Fibroblast of skin of back (primary cell): Measurements from ENCODE around the gene TARDBP.
A peak's percentile ranks its signal among the peaks of the same experiment; 100 is the strongest.
"Not testable (repeated sequence)": the region's sequence is repeated elsewhere in the genome, so short reads cannot be mapped to it uniquely, and the experiment has no call there.

Experiments
- DNase-seq: peaks from one replicate; pipeline ENCODE4 v3.0.0-alpha.2; 2013

TARDBP gene

GRCh38 chr1:11044086-11044848, 31.8 kb downstream of the TARDBP start:
- no peak for DNase-seq

- DNase-seq, result no peak
Observed at GRCh38 chr1:11044849-11045427, 32.5 kb downstream of the TARDBP start.

- no peak for DNase-seq
Observed at GRCh38 chr1:11045428-11046269, 33.2 kb downstream of the TARDBP start.

- no peak for DNase-seq
Observed at GRCh38 chr1:11046270-11046566, 33.8 kb downstream of the TARDBP start.

- no peak for DNase-seq
Observed at GRCh38 chr1:11046625-11047365, 34.3 kb downstream of the TARDBP start, which contains the start of gene MASP2. MASP2 (minus strand) TSS chr1:11047239; CDS start chr1:11047207, 32 bp downstream.

GRCh38 chr1:11051121-11051520, 38.7 kb downstream of the TARDBP start:
- not testable (repeated sequence) for DNase-seq

GRCh38 chr1:11051781-11052511, 39.5 kb downstream of the TARDBP start:
- DNase-seq, result no peak

- DNase-seq, result no peak
Observed at GRCh38 chr1:11052839-11053757, 40.6 kb downstream of the TARDBP start.

- DNase-seq, result peak; percentile 32
Observed at GRCh38 chr1:11053758-11054137, 41.3 kb downstream of the TARDBP start.

GRCh38 chr1:11054181-11054580, 41.7 kb downstream of the TARDBP start:
- no peak for DNase-seq

- no peak for DNase-seq
Observed at GRCh38 chr1:11054666-11055065, 42.2 kb downstream of the TARDBP start.

- no peak for DNase-seq
Observed at GRCh38 chr1:11055676-11056075, 43.2 kb downstream of the TARDBP start.

- DNase-seq, result no peak
Observed at GRCh38 chr1:11056504-11056903, 44.0 kb downstream of the TARDBP start.

- no peak for DNase-seq
Observed at GRCh38 chr1:11057477-11057876, 45.0 kb downstream of the TARDBP start.

- no peak for DNase-seq
Observed at GRCh38 chr1:11058026-11058425, 45.6 kb downstream of the TARDBP start.

- no peak for DNase-seq
Observed at GRCh38 chr1:11058595-11059154, 46.2 kb downstream of the TARDBP start.

GRCh38 chr1:11059155-11059967, 46.9 kb downstream of the TARDBP start:
- no peak for DNase-seq

GRCh38 chr1:11059968-11060830, 47.7 kb downstream of the TARDBP start, which contains the start of gene SRM:
SRM (minus strand) TSS chr1:11060018; CDS start chr1:11059943, 75 bp downstream.
- peak; percentile 91 for DNase-seq
